ENCODE results near the gene VRK3. TPM values are rescaled to one million over a fixed set of nuclear protein-coding genes. Genes with fewer than 3 reads are reported as not detected.
"Not testable (repeated sequence)": the region's sequence is repeated elsewhere in the genome, so short reads cannot be mapped to it uniquely, and the experiment has no call there.

VRK3 gene, protein sequence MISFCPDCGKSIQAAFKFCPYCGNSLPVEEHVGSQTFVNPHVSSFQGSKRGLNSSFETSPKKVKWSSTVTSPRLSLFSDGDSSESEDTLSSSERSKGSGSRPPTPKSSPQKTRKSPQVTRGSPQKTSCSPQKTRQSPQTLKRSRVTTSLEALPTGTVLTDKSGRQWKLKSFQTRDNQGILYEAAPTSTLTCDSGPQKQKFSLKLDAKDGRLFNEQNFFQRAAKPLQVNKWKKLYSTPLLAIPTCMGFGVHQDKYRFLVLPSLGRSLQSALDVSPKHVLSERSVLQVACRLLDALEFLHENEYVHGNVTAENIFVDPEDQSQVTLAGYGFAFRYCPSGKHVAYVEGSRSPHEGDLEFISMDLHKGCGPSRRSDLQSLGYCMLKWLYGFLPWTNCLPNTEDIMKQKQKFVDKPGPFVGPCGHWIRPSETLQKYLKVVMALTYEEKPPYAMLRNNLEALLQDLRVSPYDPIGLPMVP
- 72.9 and 75.3 TPM in 2 replicates for total RNA-seq

DNA sequence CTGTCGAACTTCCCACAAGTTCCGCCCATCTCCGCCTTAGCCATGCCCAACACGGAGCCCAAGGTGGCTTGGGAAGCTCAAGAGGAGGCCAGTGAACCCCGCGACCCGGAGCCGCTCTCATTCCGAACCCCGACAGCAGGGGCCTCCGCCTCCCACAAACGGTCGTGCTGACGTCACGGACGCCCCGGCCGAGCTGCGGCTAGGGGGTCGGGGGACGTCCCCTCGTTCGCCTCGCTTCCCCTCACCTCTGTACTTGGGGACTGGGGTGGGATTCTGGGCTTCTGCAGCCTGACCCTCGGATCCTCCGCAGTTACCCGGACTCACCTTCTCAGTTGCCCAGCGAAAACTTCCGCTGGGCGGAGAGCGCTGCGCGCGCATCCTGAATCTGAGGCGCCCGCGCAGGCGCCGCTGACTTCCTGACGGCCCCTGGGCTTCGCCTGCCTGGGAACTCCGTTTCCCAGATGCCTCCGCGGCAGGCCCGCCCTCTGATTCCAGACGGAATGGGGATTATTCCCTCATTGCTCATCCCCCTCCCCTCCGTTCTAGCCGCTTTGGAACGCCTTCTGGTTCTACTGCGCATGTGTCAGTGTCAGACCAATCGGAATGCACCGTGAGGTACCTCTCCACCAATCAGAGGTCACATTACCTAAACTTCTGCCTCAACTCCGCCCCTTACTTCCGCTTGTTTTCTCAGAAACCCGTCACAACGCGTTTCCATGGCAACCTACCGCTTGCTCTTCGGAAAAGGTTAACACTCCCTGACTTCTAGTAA lies at the start of gene VRK3:
TSS of gene VRK3 (minus strand) at position 351 of the 772 bp plus-strand sequence. CDS start 9,210 bp downstream, outside the sequence.
- intact Hi-C loops (cut with micrococcal nuclease): loop anchor here (1.0 to 10.0 kb wide), 2 partner anchors 96 to 700 kb away; partner anchors contain the start of genes ATF5, CLEC11A and NUP62

DNA sequence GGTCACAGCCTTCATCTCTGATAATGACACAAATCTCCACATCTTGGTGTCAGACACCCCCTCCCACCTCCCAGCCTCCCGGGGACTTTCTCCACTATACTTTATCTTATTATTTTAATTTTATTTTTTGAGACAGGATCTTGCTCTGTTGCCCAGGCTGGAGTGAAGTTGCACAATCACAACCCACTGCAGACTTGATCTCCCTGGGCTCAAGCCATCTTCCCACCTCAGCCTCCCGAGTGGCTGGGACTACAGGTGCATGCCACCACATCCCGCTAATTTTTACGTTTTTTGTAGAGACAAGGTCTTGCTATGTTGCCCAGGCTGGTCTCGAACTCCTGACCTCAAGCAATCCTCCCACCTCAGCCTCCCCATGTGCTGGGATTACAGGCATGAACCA lies 43.2 kb upstream of the VRK3 start:
- intact Hi-C loops (cut with micrococcal nuclease): not testable (repeated sequence)

DNA sequence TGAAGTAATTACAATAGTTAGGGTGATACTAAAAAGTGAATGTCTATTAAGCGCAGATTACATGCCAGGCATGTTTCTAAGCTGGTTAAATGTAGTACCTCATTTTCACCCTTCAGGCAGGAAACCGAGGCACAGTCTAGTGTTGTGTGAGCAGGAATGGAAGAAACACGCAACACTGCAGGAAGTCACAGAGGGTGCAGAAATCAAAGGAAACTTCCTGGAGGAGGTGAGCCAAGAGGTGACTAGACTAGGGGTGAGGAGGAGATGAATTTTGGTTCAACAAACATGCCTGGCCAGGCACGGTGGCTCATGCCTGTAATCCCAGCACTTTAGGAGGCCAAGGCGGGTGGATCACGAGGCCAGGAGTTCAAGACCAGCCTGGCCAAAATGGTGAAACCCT lies 42.4 kb upstream of the VRK3 start:
- intact Hi-C loops (cut with micrococcal nuclease): no loop called here

DNA sequence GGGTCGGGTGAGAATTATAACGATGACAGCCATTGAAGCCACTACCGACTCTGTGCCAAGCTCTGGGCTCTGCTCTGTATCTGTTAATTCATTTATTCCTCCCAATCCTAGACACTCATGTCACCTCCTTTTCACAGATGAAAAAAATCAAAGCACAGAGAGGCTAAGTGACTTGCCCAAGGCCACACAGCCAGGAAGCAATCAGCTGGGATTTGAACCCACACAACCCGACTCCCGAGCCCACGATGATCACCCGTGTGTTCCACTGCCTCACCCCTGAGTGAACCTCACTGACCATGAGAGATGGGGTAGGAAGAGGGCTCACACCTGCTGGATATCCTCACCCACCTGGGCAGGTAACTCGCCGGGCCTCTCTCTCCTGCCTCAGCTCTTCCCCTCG lies 40.8 kb upstream of the VRK3 start:
- intact Hi-C loops (cut with micrococcal nuclease): no loop called here

DNA sequence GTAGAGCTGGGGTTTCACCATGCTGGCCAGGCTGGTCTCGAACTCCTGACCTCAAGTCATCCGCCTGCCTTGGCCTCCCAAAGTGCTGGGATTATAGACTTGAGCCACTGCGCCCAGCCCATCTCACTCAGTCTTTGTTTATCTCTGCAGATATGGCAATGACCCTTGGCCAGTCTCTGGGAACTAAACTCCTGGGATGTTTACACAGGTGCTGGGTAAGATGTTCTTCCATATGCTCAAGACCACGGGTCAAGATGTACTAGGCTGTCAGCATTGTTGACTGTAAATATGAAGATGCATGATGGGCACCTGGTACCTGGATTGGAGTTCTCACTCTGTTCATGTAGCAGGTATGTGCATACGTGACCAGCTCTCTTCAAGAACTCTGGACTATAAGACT lies 36.5 kb upstream of the VRK3 start:
- intact Hi-C loops (cut with micrococcal nuclease): no loop called here

DNA sequence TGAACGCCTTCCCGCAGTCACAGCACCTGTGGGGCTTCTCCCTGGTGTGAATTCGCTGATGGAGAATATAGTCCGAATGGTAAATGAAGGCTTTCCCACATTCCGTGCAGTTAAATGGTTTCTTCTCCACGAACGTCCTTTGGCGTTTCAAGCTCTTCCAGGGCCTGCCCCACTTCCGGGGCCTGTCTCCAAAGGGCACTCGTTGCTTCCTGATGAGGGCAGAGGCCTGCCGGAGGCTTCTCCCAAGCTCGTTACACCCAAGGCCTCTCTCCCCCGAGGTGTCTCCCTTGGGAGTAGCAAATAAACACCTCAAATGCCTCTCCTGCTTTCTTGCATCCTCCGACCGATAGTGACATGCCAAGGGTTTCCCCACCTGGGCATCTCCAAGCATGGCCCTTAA lies 34.9 kb upstream of the VRK3 start:
- intact Hi-C loops (cut with micrococcal nuclease): no loop called here

DNA sequence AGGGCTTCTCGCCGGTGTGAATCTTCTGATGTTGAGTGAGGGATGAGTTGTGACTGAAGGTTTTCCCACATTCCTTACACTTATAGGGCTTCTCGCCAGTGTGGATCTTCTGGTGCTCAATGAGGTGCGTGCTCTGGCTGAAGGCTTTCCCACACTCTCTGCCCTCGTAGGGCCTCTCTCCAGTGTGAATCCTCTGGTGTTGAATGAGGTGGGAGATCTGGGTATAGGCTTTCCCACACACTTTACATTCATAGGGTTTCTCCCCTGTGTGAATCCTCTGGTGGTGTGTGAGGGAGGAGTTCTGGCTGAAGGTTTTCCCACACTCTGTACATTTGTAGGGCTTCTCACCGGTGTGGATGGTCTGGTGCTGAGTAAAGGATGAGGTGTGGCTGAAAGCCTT lies 33.9 kb upstream of the VRK3 start:
- intact Hi-C loops (cut with micrococcal nuclease): no loop called here

DNA sequence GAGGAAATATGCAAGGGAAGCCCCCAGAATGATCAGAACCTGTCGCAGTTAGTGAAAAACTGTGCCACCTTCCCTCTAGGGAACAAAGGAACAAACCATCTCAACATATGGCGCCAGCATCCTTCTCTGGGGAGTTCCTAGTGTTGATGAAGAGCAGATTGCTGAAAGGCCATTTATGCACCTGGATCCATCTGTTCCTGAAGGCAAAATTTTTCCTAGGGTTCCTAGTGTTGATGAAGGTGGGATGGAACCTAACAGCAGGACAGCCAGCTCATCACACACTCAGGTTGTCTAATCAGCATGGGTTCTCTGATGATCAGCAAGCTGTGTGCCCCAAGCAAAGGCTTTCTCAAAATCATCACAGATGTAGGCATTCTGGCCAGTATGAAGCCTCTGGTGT lies 33.3 kb upstream of the VRK3 start:
- intact Hi-C loops (cut with micrococcal nuclease): no loop called here

DNA sequence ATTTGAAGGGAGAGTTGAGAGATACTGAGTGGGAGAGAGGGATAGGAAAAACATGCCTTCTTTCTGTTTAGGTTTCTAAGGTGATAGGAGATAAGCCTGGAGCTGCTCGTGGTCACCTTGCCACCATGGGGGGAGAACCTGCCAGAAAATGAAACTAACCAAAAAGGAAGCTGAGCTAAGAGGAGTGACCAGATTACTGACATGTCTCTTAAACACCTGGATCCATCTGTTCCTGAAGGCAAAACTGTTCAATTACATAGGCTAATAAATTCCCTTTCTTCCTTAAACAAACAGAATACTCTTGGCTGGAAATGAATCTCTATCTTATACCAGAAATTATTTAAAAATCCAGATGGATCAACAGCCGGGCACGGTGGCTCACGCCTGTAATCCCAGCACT lies 27.9 kb upstream of the VRK3 start:
- intact Hi-C loops (cut with micrococcal nuclease): no loop called here

DNA sequence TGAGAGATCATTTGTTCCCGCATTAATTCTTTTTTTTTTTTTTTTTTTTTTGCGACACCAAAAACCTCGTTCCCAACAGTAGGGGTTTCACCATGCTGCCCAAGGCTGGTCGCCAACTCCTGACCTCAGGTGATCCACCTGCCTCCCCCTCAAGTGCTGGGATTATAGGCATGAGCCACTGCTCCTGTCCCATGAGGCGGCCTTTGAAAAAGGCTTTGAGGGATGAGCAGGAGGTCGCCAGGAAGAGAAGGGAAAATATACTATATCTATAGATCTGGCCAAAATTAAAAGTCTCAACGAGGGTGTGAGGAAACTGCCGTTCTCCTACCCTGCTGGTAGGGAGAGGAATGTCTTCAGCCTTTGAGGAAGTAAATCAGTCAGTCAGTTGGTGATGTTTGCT lies 26.8 kb upstream of the VRK3 start:
- intact Hi-C loops (cut with micrococcal nuclease): no loop called here

DNA sequence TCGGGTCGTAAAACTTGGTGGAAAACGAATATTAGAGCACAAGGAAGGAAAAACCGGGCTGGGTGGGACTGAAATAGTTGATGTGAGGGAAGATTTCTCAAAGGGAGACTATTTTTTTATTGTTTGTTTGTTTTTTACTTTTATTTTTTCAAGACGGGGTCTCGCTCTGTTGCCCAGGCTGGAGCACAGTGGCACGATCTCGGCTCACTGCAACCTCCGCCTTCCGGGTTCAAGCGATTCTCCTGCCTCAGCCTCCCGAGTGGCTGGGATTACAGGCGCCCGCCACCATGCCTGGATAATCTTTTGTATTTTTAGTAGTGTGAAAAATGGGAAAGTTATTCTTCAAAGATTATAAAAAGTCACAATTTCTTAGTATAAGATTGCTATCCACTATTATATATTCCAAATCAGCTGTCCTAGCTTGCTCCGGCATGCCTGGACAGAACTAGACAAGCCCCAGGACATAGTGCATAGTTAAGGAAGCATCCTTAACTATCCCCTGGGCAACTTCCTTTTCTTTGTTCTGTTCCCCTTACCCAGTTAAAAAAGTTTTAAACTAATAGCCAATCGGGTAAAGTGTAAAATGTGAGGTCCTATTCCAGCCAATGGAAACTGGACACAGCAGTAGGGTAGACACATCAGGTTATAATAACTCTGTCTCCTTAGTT lies 26.2 kb upstream of the VRK3 start:
- intact Hi-C loops (cut with micrococcal nuclease): not testable (repeated sequence)

DNA sequence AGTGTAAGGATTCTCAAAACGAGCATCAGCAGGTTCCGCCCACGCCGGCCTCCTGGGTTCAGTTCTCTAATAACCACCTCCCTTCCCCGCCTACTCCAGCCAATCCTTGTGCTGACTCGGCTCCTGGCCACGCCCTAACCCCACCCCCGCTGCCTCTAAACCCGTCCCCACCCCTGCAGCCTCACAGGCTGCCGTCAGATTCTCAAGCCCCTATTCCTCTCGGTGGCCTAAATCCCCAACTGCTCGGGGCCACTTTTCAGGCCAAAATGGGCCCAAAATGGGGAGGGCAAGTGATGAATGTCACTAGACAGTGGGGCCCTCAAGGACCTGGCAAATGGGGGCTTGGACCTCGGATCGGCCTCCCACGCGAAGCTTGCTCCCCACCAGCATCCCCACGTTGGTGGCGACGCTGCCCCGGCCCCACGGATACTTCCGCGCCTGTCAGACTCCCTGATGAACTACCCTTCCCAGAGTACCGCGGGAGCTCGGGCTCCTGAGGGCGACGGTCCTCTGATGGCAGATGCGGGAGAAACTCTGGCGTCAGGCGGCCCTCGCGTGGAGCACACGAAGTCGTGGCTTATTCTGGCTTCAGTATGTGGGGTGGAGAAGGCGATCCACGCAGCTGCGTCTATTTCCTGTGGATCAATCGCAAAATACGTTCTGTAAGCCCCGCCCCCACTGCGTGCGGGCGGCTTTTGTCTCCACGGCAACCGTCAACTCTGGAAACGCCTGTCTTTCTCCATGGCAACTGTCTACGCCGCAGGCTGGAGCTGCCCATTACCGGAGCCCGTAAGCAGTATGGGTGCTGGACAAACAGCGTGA lies 25.4 kb upstream of the VRK3 start:
- intact Hi-C loops (cut with micrococcal nuclease): no loop called here

DNA sequence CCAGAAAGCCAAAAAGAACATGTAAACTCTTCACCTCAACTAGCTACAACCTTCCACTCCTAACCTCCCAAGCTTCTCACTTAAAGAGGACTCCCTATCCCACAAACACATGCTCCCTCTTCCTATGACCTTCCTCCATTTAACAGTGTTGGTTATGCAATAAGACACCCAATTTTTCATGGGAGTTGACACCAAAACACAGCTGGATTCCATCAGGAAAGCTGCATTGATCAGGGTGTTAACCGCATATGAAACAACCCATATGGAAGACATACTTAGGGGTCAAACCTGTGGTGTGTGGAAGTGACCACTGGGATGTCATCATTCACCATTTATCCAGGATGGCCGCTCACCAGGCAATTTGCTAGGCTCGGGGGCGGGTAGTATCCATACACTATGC lies 22.5 kb upstream of the VRK3 start:
- intact Hi-C loops (cut with micrococcal nuclease): no loop called here

DNA sequence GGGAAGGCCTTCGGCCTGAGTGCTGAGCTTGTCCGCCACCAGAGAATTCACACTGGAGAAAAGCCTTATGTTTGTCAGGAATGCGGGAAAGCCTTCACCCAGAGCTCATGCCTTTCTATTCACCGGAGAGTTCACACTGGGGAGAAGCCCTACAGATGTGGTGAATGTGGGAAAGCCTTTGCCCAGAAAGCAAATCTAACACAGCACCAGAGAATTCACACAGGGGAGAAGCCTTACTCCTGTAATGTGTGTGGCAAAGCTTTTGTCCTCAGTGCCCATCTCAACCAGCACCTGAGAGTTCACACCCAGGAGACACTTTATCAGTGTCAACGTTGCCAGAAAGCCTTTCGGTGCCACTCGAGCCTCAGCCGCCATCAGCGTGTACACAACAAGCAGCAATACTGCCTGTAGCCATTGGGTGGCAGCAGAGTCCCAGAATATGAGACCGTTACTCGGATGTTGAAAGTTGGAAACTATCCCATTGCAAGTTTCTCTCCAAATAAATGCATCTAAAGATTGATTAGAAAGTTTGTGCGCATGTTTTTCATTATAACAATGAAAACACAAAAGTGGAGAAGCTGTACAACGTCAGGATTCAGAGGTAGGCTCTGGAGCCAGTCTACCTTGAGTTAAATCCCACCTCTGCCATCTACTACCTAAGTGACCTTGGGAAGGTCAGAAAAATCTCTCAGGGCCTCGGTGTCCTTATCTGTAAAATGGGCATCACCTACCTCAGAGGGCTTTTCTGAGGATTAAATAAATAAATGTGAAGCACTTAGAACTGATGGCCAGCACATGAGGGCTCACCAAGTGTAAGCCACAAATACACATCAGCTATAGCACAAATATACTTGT lies 21.7 kb upstream of the VRK3 start:
- intact Hi-C loops (cut with micrococcal nuclease): no loop called here

DNA sequence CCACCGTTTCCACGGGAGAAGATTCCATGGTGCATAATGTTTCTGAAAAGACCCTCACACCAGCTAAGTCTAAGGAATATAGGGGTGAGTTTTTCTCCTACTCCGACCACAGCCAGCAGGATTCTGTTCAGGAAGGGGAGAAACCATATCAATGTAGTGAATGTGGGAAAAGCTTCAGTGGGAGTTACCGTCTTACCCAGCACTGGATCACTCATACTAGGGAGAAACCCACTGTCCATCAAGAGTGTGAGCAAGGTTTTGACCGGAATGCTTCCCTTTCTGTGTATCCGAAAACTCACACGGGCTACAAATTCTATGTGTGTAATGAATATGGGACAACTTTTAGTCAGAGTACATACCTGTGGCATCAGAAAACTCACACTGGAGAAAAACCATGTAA lies 19.8 kb upstream of the VRK3 start:
- intact Hi-C loops (cut with micrococcal nuclease): no loop called here

DNA sequence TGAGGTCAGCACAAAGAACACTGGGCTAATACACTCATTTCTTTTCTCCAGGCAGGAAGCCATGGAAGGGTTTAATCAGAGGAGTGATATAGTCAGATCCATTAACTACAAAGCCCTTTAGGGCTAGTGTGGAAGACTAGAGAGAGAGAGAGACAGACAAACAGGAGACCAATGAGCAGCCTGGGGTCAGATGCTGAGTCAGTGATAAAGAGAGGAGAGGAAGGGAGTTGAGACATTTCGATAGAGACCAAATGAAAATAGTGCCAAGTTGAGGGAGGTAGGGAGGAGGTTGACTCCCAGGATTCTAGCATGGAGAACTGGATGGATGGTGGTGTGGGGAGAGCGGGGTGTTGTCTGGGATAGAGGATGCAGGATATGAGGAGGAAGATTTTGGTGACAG lies 18.8 kb upstream of the VRK3 start:
- intact Hi-C loops (cut with micrococcal nuclease): no loop called here

DNA sequence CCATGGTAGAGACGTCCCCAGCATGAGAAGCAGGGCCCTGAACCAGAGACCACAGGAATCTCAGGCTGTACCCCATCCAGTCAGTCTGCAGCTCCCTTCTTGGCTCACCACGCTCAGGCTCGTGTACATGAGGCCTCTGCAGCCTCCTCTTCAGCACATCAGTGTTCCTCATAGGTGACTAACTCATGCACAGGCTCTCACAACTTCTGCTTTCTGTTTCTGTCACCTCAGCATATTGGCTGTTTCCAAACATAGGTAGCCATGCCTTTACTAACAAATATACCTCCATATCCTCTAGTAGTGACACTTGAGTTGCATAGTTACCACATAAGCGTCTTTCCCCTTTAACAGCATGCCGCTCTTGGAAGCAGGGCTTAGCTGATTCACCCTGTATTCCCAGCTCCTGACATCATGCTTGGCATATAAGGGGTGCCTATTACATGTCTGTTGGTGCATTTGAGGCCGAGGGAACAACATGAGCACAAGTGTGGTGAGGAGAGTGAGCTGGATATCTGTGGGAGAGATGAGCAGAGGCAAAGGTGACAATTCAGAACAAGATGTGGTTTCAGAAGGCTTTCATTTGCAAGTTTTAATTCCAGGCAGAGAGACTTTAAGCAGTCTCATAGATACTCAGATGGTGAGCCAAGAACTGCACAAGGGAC lies 17.3 kb upstream of the VRK3 start:
- intact Hi-C loops (cut with micrococcal nuclease): no loop called here

DNA sequence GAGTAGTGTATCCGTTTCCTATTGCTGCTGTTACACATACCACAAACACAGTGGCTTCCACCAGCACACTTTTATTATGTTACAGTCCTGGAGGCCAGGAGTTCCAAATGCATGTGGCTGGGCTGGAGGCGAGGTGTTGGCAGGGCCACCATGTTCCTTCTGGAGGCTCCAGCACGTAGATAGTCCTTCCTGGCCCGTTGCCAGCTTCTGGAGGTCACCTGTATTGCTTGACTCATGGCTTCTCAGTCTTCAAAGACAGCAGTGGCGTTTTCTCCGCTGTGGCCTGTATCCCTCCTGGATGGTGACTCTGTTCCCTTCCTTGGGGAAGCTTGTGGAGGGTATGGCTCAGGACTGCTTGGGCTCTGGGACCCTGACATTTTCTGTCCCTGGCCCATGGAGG lies 15.8 kb upstream of the VRK3 start:
- intact Hi-C loops (cut with micrococcal nuclease): no loop called here

DNA sequence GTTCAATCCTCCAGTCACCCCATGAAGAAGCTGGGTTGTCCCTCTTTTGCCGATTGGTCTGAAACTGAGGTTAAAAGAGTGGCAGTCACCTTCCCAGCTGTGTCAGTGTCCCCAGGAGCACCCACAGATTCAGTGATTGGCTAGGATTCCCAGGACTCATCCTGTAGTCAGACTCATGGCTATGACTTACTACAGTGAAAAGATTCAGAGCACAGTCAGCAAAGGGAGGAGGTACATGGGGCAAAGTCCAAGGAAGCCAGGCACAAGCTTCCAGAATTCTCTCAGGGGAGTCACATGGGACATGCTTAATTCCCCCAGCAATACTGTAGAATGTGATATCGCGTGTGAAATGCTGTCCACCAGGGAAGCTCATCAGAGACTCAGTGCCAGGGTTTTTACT lies 14.8 kb upstream of the VRK3 start:
- intact Hi-C loops (cut with micrococcal nuclease): no loop called here

DNA sequence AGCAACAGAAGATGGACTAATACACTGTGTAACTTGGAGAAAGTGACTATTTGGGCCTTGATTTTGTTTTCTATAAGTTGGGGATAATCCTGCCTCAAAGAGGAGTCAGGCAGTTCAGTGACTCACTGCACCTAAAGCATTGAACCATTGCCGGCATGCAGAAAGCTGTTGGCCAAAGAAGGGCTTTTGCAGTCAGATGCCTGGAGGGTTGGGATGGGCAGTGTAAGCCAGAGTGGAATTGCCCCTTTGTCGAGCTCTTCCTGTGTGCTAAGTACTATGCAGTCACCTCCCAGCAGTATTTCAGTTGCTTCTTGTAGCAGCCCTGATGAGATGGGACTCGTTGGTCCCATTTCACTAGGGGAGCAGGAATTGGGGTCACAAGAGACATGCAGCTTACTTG lies 11.7 kb upstream of the VRK3 start:
- intact Hi-C loops (cut with micrococcal nuclease): no loop called here
